NT2/D1 (cell line): ENCODE results near the gene NHERF2.
A peak's percentile ranks its signal among the peaks of the same experiment; 100 is the strongest.

ENCODE experiments used
- DNase-seq: peaks from one replicate; pipeline ENCODE4 v3.0.0-alpha.2; 2011; ENCODE audit warnings: low read depth, low spot score
- H3K27me3 ChIP-seq: 2 replicates; pipeline ENCODE4 v1.6.0; 2011; ENCODE audit warnings: mild to moderate bottlenecking; ENCODE audit not compliant: insufficient read length, insufficient read depth
- H3K36me3 ChIP-seq: 2 replicates; pipeline ENCODE4 v1.6.1; 2011; ENCODE audit warnings: mild to moderate bottlenecking, low read length, mixed read lengths; ENCODE audit not compliant: insufficient read depth, insufficient read length
- H3K4me1 ChIP-seq: 2 replicates; pipeline ENCODE4 v1.5.1; 2011; ENCODE audit not compliant: insufficient read depth, insufficient read length
- H3K4me3 ChIP-seq: 2 replicates; pipeline ENCODE4 v1.5.1; 2011; ENCODE audit warnings: low read depth; ENCODE audit not compliant: insufficient read length
- H3K9ac ChIP-seq: 2 replicates; pipeline ENCODE4 v1.6.0; 2011; ENCODE audit warnings: low read depth; ENCODE audit not compliant: insufficient read length
- H3K9me3 ChIP-seq: 2 replicates; pipeline ENCODE4 v1.5.1; 2011; ENCODE audit warnings: mild to moderate bottlenecking, low read length; ENCODE audit not compliant: insufficient read depth
- SUZ12 ChIP-seq: IDR thresholded peaks from 2 replicates; pipeline ENCODE4 v1.6.1; 2011; ENCODE audit not compliant: insufficient read length, insufficient read depth; ENCODE audit errors: extremely low read depth
- YY1 ChIP-seq: IDR thresholded peaks from 2 replicates; pipeline ENCODE4 v1.6.1; 2011; ENCODE audit not compliant: insufficient read length, insufficient read depth
- ZNF274 ChIP-seq: IDR thresholded peaks from 2 replicates; pipeline ENCODE4 v1.6.1; 2011; ENCODE audit warnings: mild to moderate bottlenecking, low read depth, low read length

NHERF2 gene

GRCh38 chr16:1991948-1992703 is 34.6 kb upstream of the NHERF2 start:
- no peak for TF ChIP-seq ZNF274
- no peak for TF ChIP-seq YY1
- no peak for TF ChIP-seq SUZ12
- peak; percentile 90 for DNase-seq
- no peaks in the 10 kb centered on the region for H3K9me3 ChIP-seq
- peaks cover 29% of the 10 kb centered on the region for H3K4me1 ChIP-seq
- H3K4me3 ChIP-seq, result peak overlapping the region; percentile 85
- H3K27me3 ChIP-seq, result peaks cover 28% of the 10 kb centered on the region
- peaks cover 29% of the 10 kb centered on the region for H3K36me3 ChIP-seq
- H3K9ac ChIP-seq, result peak overlapping the region; percentile 91

- H3K4me1 ChIP-seq, result peaks cover 29% of the 10 kb centered on the region
- DNase-seq, result no peak
Observed at GRCh38 chr16:1992704-1993317, 33.9 kb upstream of the NHERF2 start.

GRCh38 chr16:1993731-1994131 is 33.0 kb upstream of the NHERF2 start:
- H3K4me3 ChIP-seq, result peak overlapping the region; percentile 85
- H3K27me3 ChIP-seq, result peaks cover 25% of the 10 kb centered on the region
- H3K36me3 ChIP-seq, result peaks cover 35% of the 10 kb centered on the region
- no peaks in the 10 kb centered on the region for H3K9me3 ChIP-seq
- no peak overlapping the region for H3K9ac ChIP-seq
- H3K4me1 ChIP-seq, result peaks cover 29% of the 10 kb centered on the region
- TF ChIP-seq ZNF274 (no peak), SUZ12 (no peak), YY1 (no peak)
- DNase-seq, result no peak

More at GRCh38 chr16:1992704-1993317, 33.9 kb upstream of the NHERF2 start:
- peaks cover 28% of the 10 kb centered on the region for H3K27me3 ChIP-seq
- TF ChIP-seq SUZ12 (no peak), YY1 (no peak), ZNF274 (no peak)
- peak overlapping the region; percentile 85 for H3K4me3 ChIP-seq
- H3K36me3 ChIP-seq, result peaks cover 32% of the 10 kb centered on the region
- H3K9me3 ChIP-seq, result no peaks in the 10 kb centered on the region
- H3K9ac ChIP-seq, result peak overlapping the region; percentile 91

- H3K9me3 ChIP-seq, result no peaks in the 10 kb centered on the region
Observed at GRCh38 chr16:1997494-1998359, 29.0 kb upstream of the NHERF2 start.

GRCh38 chr16:1998360-1998835 is 28.3 kb upstream of the NHERF2 start:
- no peak for TF ChIP-seq YY1
- peaks cover 12% of the 10 kb centered on the region for H3K4me1 ChIP-seq
- H3K27me3 ChIP-seq, result no peaks in the 10 kb centered on the region
- H3K9me3 ChIP-seq, result no peaks in the 10 kb centered on the region
- no peak overlapping the region for H3K4me3 ChIP-seq
- no peak overlapping the region for H3K9ac ChIP-seq
- DNase-seq, result no peak
- H3K36me3 ChIP-seq, result peaks cover 79% of the 10 kb centered on the region

More at GRCh38 chr16:1997494-1998359, 29.0 kb upstream of the NHERF2 start:
- Histone ChIP-seq H3K4me1 (peaks cover 16% of the 10 kb centered on the region), H3K4me3 (no peak overlapping the region), H3K36me3 (peaks cover 75% of the 10 kb centered on the region), H3K27me3 (no peaks in the 10 kb centered on the region), H3K9ac (no peak overlapping the region)
- TF ChIP-seq SUZ12 (no peak), YY1 (no peak), ZNF274 (no peak)
- DNase-seq, result no peak

- Histone ChIP-seq H3K4me3 (no peak overlapping the region), H3K9ac (no peak overlapping the region), H3K9me3 (no peaks in the 10 kb centered on the region), H3K27me3 (no peaks in the 10 kb centered on the region), H3K4me1 (peaks cover 10% of the 10 kb centered on the region), H3K36me3 (peaks cover 81% of the 10 kb centered on the region)
- no peak for TF ChIP-seq ZNF274
- no peak for DNase-seq
Observed at GRCh38 chr16:1998852-1999801, 27.6 kb upstream of the NHERF2 start.
